GM13977 (cell line): ENCODE data around the gene BICC1.

Experiments
- DNase-seq: peaks from one replicate; pipeline ENCODE4 v3.0.0; 2012; ENCODE audit warnings: low spot score
- in situ Hi-C: fragments of 300-500 bp; cut with MboI; formaldehyde crosslinking; loops from one replicate; pipeline ENCODE4 v1.12.0; 2022; ENCODE audit warnings: low sequenced_read_pairs, low pct_unique_long_range_greater_than_20kb, mixed read lengths, inconsistent platforms; ENCODE audit not compliant: unreplicated experiment
- TF ChIP-seq, protein P1 (sequence below): IDR thresholded peaks from 2 replicates; pipeline ENCODE4 v1.5.1; 2012; ENCODE audit warnings: mild to moderate bottlenecking, control low read depth; ENCODE audit not compliant: insufficient read depth; ENCODE audit errors: extremely low read depth, missing control alignments

BICC1 gene

GRCh38 chr10:58477122-58477521 lies 35.5 kb upstream of the BICC1 start:
- TF ChIP-seq, protein P1, sequence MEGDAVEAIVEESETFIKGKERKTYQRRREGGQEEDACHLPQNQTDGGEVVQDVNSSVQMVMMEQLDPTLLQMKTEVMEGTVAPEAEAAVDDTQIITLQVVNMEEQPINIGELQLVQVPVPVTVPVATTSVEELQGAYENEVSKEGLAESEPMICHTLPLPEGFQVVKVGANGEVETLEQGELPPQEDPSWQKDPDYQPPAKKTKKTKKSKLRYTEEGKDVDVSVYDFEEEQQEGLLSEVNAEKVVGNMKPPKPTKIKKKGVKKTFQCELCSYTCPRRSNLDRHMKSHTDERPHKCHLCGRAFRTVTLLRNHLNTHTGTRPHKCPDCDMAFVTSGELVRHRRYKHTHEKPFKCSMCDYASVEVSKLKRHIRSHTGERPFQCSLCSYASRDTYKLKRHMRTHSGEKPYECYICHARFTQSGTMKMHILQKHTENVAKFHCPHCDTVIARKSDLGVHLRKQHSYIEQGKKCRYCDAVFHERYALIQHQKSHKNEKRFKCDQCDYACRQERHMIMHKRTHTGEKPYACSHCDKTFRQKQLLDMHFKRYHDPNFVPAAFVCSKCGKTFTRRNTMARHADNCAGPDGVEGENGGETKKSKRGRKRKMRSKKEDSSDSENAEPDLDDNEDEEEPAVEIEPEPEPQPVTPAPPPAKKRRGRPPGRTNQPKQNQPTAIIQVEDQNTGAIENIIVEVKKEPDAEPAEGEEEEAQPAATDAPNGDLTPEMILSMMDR: no peak
- in situ Hi-C loops: no loop called here
- DNase-seq: no peak

GRCh38 chr10:58477902-58478301 lies 34.8 kb upstream of the BICC1 start:
- no peak for DNase-seq
- in situ Hi-C loops: no loop called here
- TF ChIP-seq, protein P1: no peak

GRCh38 chr10:58479045-58479444 lies 33.6 kb upstream of the BICC1 start:
- in situ Hi-C loops: no loop called here
- TF ChIP-seq, protein P1: no peak
- DNase-seq: no peak

GRCh38 chr10:58480321-58480720 lies 32.4 kb upstream of the BICC1 start:
- in situ Hi-C loops: no loop called here
- TF ChIP-seq, protein P1: no peak
- no peak for DNase-seq

- in situ Hi-C loops: no loop called here
- no peak for DNase-seq
- TF ChIP-seq, protein P1: no peak
Observed at GRCh38 chr10:58481569-58482109, 31.0 kb upstream of the BICC1 start.

GRCh38 chr10:58486821-58487220 lies 25.9 kb upstream of the BICC1 start:
- TF ChIP-seq, protein P1: no peak
- in situ Hi-C loops: no loop called here
- no peak for DNase-seq

GRCh38 chr10:58488921-58489320 lies 23.8 kb upstream of the BICC1 start:
- TF ChIP-seq, protein P1: no peak
- no peak for DNase-seq
- in situ Hi-C loops: no loop called here
